Kidney capillary endothelial cell (primary cell): ENCODE results near the gene TRAP1.

Source experiments
- DNase-seq: peaks from one replicate; pipeline ENCODE4 v3.0.0-alpha.2; 2018; ENCODE audit warnings: low spot score

Gene TRAP1

GRCh38 chr16:3717235-3718018 is at the start of gene TRAP1:
Gene TRAP1, minus strand, starts transcription at chr16:3717524. Its CDS starts 16 bp downstream, at chr16:3717508.
- peak; percentile 76 for DNase-seq

GRCh38 chr16:3766177-3766576 is 48.9 kb upstream of the TRAP1 start:
- DNase-seq = no peak

GRCh38 chr16:3764409-3764808 is 47.1 kb upstream of the TRAP1 start:
- no peak for DNase-seq

- DNase-seq = no peak
Observed at GRCh38 chr16:3762107-3762750, 44.9 kb upstream of the TRAP1 start.

- DNase-seq = no peak
Observed at GRCh38 chr16:3761375-3762106, 44.2 kb upstream of the TRAP1 start.

- DNase-seq = no peak
Observed at GRCh38 chr16:3760518-3760917, 43.2 kb upstream of the TRAP1 start.

- no peak for DNase-seq
Observed at GRCh38 chr16:3759736-3760135, 42.4 kb upstream of the TRAP1 start.

GRCh38 chr16:3756113-3756512 is 38.8 kb upstream of the TRAP1 start:
- no peak for DNase-seq

- DNase-seq = no peak
Observed at GRCh38 chr16:3755249-3755648, 37.9 kb upstream of the TRAP1 start.

- DNase-seq = no peak
Observed at GRCh38 chr16:3754772-3755171, 37.4 kb upstream of the TRAP1 start.

GRCh38 chr16:3754081-3754703 is 36.9 kb upstream of the TRAP1 start:
- no peak for DNase-seq

GRCh38 chr16:3752984-3753383 is 35.7 kb upstream of the TRAP1 start:
- no peak for DNase-seq

- no peak for DNase-seq
Observed at GRCh38 chr16:3751878-3752277, 34.6 kb upstream of the TRAP1 start.

- no peak for DNase-seq
Observed at GRCh38 chr16:3748307-3748706, 31.0 kb upstream of the TRAP1 start.

GRCh38 chr16:3745751-3746355 is 28.5 kb upstream of the TRAP1 start:
- DNase-seq = no peak

GRCh38 chr16:3744018-3744417 is 26.7 kb upstream of the TRAP1 start:
- no peak for DNase-seq

- no peak for DNase-seq
Observed at GRCh38 chr16:3740934-3741333, 23.6 kb upstream of the TRAP1 start.

- DNase-seq = no peak
Observed at GRCh38 chr16:3740186-3740585, 22.9 kb upstream of the TRAP1 start.

GRCh38 chr16:3739636-3740035 is 22.3 kb upstream of the TRAP1 start:
- no peak for DNase-seq

- DNase-seq = no peak
Observed at GRCh38 chr16:3738541-3738940, 21.2 kb upstream of the TRAP1 start.

GRCh38 chr16:3738128-3738527 is 20.8 kb upstream of the TRAP1 start:
- no peak for DNase-seq

- no peak for DNase-seq
Observed at GRCh38 chr16:3737181-3737580, 19.9 kb upstream of the TRAP1 start.
